Activated CD8-positive, alpha-beta memory T cell treated with anti-CD3 and anti-CD28 coated beads, Interleukin-2, amount 50 U/mL, for 48 hours (primary cell): ENCODE data around the gene TNFAIP8.
A peak's percentile ranks its signal among the peaks of the same experiment; 100 is the strongest.

Experiments
- DNase-seq: peaks from one replicate; pipeline ENCODE4 v3.0.0-alpha.2; 2020

TNFAIP8 gene

GRCh38 chr5:119353213-119353612 is 2.6 kb upstream of the TNFAIP8 start:
- DNase-seq, result no peak

- DNase-seq, result no peak
Observed at GRCh38 chr5:119353686-119354366, 2.0 kb upstream of the TNFAIP8 start.

- no peak for DNase-seq
Observed at GRCh38 chr5:119354537-119355243, 1.1 kb upstream of the TNFAIP8 start.

DNA sequence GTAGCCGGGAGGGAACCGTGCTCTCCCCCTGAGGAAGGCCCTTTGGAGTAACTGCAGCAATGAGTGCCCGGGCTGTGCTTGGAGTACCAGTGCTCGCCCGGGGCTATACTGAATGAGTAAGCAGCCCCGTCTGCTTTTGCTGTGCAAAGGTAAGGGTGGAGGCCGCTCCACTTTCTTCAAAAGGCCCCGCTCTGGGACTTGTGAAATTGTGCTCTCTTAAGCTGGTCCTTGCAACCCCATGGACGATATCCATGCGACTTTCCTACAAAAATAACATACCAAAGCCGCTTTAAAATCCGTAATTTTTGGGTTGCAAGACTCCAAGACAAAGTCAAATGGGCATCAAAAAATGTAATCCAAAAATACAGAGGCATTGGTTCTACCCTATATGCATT is 578 bp upstream of the TNFAIP8 start:
- peak; percentile 71 for DNase-seq

DNA sequence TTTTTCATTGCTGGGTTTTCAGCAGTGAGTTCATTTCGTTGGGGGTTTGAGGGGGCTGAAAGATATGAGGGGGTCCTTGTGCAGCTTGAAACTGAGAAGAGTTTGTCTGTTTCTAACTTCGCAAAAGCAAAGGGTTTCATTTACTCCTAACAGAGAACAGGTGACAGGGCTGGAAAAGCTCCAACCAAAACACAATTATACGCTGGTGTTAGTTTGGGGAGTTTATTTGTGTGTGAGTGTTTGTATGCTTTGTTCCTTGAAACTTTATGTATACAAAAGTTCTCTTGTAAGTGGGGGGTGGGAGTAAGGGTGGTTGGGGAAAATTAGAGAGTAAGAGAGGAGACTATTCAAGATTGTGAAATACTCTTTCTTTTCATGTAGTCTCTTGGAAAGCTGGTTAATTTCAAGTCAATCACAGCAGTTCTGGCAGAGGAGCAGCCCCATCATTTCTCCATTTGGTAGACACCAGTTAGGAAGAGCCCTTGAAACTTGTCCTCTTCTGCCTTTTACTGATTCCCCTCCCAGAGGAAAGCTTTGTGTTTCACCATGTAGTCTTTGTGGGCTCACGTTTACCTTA is 881 bp downstream of the TNFAIP8 start:
- DNase-seq, result no peak

DNA sequence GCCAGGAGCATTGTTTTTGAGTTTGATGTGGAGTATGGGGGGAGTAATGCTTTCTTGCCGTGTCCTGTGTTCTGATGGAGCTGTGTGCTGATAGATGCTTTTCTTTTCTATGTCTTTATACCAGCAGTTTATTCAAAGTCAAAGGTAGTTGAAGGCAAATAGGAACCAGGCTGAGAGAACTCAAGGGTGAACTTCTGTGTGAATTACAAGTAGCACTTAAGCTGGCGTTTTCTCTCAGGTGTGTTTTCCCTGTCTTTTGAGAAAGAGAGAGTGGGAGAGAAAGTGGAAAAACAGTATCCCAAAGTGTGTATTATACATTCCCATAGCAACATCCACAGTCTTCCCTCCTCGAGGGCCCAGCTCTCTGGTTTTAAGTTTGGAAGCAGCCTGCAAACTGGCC is 1.5 kb downstream of the TNFAIP8 start:
- no peak for DNase-seq

DNA sequence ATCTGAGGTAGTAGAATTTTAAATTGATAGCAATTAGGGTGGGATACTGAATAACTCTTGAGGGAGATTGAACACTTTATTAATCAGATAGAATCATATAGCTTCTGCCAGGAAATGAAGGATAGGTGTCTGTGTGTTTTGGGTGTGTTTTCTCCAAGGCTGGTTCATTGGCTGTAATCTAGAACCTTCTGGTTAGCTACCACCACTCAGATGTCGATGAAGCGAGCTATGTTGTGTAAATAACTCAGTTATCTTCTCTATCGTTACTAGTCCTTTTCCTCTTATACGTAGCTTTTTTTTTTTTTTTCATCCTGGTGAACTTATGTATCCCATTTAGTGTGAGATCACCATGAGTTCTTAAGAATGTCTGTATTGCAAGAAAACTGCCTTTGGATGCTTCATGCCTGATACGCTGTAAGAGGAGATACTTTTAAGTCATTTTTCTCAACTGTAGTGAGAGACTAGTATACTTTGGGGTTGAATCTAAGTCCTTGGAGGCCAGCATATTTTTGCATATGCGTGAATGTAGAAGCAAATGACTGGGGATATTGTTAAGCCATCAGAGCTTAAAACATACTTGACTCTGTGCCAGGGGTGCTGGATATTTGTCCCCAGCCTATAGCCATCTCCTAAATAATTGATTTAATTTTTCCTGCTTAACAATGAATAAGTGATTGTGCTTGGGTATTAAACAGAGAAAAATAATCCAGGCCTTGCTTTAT is 2.1 kb downstream of the TNFAIP8 start:
- DNase-seq, result no peak

- DNase-seq, result no peak
Observed at GRCh38 chr5:119358530-119358900, 2.7 kb downstream of the TNFAIP8 start.

- no peak for DNase-seq
Observed at GRCh38 chr5:119358901-119359603, 3.2 kb downstream of the TNFAIP8 start.

- DNase-seq, result no peak
Observed at GRCh38 chr5:119359737-119360413, 4.1 kb downstream of the TNFAIP8 start.

DNA sequence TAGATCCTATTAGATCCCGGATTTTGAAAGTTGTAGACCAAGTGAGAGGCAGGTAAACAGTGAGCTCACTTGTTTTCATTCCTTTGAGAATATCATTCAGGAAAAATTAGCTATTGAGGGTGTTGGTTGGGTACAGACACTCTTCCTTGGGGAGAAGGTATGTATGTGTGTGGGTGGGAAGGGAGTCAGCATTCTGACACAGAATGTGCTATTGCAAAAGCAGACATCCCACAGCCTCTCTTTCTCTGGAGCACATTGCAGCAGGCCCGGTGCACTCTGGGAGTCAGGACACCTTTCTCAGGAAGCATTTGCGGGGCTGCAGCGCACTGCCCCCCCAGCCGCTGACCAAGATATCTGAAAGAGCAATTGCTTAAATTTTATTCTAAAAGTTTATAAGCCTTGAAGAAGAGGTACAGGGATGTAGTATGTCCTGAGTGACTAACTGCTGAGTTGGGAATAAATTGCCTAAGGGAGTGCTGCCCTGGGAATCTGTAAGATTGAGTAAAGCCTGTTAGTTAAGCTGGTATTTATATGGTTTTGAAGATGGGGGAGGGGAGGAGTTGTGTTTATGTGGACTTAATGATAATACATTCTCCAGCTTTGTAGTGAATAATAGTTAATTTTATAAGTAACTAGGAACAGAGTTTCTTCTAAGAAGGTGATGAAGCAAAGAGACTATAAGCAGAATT is 5.2 kb downstream of the TNFAIP8 start:
- no peak for DNase-seq

DNA sequence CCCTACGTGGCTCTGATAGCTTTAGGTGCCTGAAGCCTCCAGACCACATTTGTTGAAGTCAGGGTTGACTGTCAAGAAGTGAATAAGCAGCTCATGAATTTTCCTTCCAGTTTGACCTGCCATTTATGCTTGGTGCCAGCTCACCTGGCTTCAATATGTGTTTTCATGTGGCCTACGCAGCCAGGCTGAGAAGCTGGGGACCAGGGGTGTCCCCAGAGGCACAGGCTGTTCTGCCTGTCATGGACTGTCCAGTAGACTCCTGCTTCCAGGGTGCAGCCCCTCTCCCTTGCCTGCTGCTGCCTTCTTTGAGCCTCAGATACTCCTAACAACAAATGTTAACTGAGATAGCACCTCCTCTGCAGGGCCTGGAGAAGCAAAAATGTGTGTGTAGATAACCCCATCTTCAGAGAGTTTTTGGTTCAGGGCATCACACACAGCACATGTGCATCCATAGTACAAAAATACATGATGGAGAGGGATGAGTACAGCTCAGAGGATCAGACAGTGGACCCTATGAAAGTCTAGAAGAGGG is 5.8 kb downstream of the TNFAIP8 start:
- DNase-seq, result no peak

DNA sequence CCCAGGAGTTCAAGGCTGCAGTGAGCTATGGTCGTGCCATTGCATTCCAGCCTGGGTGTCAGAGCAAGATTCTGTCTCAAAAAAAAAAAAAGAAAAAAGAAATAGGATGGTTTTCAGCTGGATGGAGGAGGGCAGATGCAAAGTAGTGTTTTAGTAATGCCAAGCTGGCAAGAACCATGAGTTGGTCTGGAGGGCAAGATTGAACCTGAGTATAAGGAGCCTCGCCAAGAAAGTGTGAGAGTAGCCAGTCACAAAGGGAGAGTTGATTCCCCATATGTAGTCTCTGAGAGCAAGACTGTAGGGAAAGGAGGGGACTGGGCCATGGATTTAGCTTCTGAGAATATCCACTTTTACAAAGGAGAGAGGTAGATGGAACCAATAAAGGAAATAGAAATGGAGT is 6.9 kb downstream of the TNFAIP8 start:
- DNase-seq, result no peak

DNA sequence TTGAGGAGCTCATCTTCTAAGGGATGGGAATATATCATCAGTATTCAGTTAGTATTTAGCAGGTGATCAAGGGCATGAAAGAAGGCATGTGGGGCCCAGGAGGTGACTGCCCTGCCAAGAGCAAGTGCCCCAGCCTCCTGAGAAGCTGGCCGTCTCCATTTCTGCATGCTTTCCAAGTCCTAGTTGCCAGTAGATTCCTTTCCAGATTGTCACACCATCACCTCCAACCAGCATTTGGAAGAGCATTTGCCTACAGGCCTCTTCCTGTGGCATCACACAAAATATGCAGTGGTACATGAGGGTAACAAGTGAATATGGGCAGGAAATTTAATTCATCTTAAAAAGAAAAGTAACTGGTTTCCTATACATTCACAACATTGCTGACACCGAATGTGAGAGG is 7.5 kb downstream of the TNFAIP8 start:
- no peak for DNase-seq

DNA sequence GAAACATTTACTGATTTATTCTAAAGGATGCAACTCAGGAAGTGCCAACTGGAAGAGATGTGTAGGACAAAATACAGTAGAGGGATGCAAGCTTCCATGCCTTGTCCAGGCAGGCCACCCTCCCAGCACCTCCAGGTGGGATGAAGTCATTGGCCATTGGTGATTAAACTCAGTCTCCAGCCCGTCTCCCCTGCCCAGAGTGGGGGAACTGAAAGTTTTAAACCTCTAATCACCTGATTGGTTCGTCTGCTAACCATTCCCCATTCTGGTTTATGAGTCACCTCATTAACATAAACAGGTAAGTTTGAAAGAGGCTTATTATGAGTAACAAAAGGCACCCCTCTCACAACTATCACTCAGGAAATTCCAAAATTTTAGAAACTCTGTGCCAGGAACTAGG is 8.1 kb downstream of the TNFAIP8 start:
- no peak for DNase-seq

GRCh38 chr5:119365847-119366539 is 10.2 kb downstream of the TNFAIP8 start:
- no peak for DNase-seq

DNA sequence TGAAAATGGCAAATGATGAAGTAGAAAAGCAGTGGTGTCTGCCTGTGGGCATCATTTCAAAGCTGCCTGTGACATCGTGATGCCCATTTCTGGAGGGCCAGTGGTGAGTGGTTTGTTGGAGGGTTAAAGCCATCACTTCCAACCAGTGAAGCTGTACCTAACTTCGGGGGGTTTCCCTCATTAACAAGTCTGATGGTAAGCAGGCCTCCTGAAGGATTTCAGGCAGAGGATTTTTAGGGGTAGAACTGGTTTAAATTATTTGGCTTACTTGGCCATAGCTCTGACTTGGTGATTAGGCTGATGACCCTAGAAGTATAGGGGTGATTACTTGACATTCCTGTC is 10.7 kb downstream of the TNFAIP8 start:
- no peak for DNase-seq

- no peak for DNase-seq
Observed at GRCh38 chr5:119367502-119368237, 11.9 kb downstream of the TNFAIP8 start.

DNA sequence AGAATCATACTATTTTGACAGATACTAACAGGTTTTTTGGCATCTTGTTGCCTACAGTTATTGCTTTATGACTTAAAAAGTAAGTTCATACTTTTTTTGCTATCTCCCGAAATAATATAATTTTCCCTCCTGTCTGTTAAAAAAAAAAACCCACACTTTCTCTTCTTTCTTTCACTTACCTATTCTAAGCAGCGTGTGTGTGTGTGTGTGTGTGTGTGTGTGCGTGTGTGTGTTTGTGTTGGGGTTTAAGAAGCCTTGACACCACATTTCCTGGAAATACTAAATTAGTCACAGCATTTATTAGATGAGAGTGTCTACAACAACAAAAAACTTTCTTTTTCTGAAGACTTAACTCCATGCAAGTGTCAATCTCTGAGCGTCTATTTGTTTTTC is 12.4 kb downstream of the TNFAIP8 start:
- no peak for DNase-seq

DNA sequence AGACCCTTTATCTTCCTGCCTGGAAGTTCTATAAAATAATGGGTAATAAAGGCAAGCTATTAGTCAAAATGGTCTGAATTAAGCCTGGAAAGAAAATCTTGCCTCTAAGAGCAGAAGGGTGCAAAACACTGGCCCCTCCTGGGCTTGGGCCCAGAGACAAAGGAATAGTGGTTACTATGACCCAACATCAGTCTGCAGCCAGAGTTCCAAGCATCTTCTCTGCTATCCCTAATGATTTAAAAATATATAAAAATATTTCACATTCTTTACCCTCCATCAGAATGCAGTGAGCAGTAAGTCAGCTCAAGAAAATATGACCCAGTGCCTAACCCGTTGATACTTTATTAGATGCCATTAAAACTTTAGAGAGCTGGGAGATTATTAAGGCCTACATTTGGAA is 14.7 kb downstream of the TNFAIP8 start:
- DNase-seq, result no peak
